Measurements from ENCODE around the gene ZSWIM5.
"Not testable (repeated sequence)": the region's sequence is repeated elsewhere in the genome, so short reads cannot be mapped to it uniquely, and the experiment has no call there.

The ZSWIM5 gene

DNA sequence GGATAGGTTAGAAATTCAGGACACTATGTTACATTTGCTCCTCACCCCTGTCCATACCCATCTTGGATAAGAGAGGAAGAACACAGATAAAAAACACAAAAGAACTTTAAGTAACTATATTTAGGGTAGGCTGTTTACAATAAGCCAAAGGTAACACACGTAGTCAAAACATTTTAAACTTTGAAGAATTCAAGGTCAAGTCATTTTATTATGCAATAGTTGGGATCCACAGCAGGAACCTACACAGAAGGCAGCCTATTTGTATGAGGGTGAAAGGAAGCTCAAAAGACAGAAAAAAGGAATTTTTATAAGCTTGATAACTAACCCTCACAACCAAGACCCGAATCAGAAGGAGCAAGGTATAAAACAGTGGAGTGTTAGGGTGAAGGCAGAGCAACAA is 89.6 kb downstream of the ZSWIM5 start:
- DNase-seq (ENCODE audit: low read depth) = no peak
- TF ChIP-seq, protein P1, sequence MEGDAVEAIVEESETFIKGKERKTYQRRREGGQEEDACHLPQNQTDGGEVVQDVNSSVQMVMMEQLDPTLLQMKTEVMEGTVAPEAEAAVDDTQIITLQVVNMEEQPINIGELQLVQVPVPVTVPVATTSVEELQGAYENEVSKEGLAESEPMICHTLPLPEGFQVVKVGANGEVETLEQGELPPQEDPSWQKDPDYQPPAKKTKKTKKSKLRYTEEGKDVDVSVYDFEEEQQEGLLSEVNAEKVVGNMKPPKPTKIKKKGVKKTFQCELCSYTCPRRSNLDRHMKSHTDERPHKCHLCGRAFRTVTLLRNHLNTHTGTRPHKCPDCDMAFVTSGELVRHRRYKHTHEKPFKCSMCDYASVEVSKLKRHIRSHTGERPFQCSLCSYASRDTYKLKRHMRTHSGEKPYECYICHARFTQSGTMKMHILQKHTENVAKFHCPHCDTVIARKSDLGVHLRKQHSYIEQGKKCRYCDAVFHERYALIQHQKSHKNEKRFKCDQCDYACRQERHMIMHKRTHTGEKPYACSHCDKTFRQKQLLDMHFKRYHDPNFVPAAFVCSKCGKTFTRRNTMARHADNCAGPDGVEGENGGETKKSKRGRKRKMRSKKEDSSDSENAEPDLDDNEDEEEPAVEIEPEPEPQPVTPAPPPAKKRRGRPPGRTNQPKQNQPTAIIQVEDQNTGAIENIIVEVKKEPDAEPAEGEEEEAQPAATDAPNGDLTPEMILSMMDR (IDR thresholded peaks at IDR 0.05; ENCODE audit: insufficient read depth, low read depth, low read length, missing control alignments) = no peak

DNA sequence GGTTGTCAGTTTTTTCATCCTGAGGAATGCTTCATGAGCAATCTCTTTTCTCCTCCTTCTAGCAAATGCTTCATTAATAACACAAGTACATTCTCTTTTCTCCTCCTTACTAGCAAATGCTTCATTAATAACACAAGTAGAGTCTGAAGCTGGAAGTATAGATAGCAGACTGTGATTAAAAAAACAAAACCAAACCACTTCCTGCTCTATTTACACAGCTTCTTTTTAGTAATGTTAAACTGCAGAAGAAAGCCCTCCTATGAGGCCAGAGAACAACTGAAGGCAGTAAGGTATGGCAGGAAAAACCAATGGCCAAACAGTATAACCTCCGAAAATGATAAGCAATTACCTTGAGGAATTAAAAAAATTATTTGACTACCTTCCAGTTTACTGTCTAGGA is 90.1 kb downstream of the ZSWIM5 start:
- H3K4me3 ChIP-seq (ENCODE audit: low read depth, low read length) = no peak overlapping the region
- TF ChIP-seq, protein P1 (IDR thresholded peaks at IDR 0.05; ENCODE audit: insufficient read depth, low read depth, low read length, missing control alignments) = no peak
- no peak for DNase-seq (ENCODE audit: low read depth)

More for the DNA sequence above, 89.6 kb downstream of the ZSWIM5 start:
- no peak overlapping the region for H3K4me3 ChIP-seq (ENCODE audit: low read depth, low read length)

DNA sequence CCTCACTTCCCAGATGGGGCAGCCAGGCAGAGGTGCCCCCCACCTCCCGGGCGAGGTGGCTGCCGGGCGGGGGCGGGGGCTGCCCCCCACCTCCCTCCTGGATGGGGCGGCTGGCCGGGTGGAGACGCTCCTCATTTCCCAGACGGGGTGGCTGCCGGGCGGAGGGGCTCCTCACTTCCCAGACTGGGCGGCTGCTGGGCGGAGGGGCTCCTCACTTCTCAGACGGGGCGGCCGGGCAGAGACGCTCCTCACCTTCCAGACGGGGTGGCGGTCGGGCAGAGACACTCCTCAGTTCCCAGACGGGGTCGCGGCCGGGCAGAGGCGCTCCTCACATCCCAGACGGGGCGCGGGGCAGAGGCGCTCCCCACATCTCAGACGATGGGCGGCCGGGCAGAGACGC is 91.2 kb downstream of the ZSWIM5 start:
- H3K4me3 ChIP-seq (ENCODE audit: low read depth, low read length); DNase-seq (ENCODE audit: low read depth): not testable (repeated sequence)

DNA sequence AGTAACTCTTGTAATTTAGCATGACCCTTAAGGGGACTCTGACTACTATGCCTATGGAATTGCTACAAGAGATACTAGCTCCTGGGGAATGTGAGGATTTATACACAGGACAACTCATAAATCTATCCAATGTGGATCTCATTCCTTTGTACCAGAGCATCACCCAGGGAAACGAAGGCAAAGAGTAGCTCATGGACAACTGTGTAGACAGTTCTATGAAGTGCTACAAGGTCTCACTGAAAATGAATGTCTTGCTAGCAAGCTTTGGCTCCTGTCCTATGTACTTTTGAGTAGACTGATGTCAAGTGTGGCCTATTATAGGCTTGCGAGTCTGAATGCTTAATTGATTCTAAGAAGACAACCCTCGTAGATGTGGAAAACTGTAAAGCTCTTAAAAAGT is 93.7 kb downstream of the ZSWIM5 start:
- TF ChIP-seq, protein P1 (IDR thresholded peaks at IDR 0.05; ENCODE audit: insufficient read depth, low read depth, low read length, missing control alignments) = no peak
- no peak for DNase-seq (ENCODE audit: low read depth)
- H3K4me3 ChIP-seq (ENCODE audit: low read depth, low read length) = no peak overlapping the region

DNA sequence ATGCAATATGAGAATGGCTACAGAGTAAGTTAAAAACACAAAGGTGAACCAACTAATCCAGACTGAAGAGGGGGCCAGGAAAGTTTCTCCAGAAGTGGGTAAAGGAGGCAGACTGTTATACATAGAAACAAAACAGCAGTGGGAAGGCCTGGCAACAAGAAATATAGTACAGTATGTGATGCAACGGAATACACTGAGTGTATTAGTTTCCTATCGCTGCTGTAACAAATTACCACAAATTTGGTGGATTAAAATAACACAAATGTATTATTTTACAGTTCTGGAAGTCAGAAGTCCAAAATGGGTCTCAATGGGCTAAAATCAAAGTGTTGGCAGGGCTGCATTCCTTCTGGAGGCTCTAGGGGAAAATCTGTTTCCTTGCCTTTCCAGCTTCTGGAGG is 95.2 kb downstream of the ZSWIM5 start:
- DNase-seq (ENCODE audit: low read depth) = no peak
- no peak overlapping the region for H3K4me3 ChIP-seq (ENCODE audit: low read depth, low read length)
- TF ChIP-seq, protein P1 (IDR thresholded peaks at IDR 0.05; ENCODE audit: insufficient read depth, low read depth, low read length, missing control alignments) = no peak

DNA sequence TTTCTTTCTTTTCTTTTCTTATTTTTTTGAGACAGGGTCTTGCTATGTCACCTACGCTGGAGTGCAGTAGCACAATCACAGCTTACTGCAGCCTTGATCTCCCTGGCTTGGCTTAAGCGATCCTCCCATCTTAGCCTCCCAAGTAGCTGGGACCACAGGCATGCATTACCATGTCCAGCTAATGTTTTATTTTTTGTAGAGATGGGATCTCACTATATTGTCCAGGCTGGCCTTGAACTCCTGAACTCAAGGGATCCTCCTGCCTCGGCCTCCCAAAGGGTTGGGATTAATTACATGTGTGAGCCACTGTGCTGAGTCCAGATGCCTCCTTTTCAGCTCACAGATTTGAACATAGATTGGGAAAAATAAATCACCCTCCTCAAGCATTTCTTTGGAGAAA is 98.6 kb downstream of the ZSWIM5 start:
- DNase-seq (ENCODE audit: low read depth) = no peak
- TF ChIP-seq, protein P1 (IDR thresholded peaks at IDR 0.05; ENCODE audit: insufficient read depth, low read depth, low read length, missing control alignments) = no peak
- no peak overlapping the region for H3K4me3 ChIP-seq (ENCODE audit: low read depth, low read length)

DNA sequence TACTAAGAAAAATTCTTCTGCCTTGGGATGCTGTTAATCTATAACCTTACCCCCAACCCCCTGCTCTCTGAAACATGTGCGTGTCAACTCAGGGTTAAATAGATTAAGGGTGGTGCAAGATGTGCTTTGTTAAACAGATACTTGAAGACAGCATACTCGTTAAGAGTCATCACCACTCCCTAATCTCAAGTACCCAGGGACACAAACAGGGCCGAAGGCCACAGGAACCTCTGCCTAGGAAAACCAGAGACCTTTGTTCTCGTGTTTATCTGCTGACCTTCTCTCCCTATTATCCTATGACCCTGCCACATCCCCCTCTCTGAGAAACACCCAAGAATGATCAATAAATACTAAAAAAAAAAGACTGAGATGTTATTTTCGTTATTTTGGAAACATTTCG is 99.5 kb downstream of the ZSWIM5 start:
- DNase-seq (ENCODE audit: low read depth) = not testable (repeated sequence)

DNA sequence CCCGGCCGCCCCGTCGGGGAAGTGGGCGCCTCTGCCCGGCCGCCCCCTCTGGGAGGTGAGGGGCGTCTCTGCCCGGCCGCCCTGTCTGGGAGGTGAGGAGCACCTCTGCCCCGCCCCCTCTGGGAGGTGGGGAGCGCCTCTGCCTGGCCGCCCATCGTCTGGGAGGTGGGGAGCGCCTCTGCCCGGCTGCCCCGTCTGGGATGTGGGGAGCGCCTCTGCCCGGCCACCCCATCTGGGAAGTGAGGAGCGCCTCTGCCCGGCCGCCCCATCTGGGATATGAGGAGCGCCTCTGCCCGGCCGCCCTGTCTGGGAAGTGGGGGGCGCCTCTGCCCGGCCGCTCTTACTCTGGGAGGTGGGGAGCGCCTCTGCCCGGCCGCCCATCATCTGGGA is 100.3 kb downstream of the ZSWIM5 start:
- H3K4me3 ChIP-seq (ENCODE audit: low read depth, low read length); DNase-seq (ENCODE audit: low read depth): not testable (repeated sequence)

More for the DNA sequence above, 99.5 kb downstream of the ZSWIM5 start:
- H3K4me3 ChIP-seq (ENCODE audit: low read depth, low read length) = not testable (repeated sequence)

DNA sequence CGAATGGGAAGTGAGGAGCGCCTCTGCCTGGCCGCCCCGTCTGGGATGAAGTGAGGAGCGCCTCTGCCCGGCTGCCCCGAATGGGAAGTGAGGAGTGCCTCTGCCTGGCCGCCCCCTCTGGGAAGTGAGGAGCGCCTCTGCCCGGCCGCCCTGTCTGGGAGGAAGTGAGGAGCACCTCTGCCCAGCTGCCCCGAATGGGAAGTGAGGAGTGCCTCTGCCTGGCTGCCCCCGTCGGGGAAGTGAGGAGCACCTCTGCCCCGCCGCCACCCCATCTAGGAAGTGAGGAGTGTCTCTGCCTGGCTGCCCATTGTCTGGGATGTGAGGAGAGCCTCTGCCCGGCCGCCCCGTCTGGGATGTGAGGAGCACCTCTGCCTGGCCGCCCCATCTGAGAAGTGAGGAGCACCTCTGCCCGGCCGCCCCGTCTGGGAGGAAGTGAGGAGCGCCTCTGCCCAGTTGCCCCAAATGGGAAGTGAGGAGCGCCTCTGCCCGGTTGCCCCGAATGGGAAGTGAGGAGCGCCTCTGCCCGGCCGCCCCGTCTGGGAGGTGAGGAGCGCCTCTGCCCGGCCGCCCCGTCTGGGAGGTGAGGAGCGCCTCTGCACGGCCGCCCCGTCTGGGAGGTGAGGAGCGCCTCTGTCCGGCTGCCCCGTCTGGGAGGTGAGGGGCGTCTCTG is 100.8 kb downstream of the ZSWIM5 start:
- not testable (repeated sequence) for H3K4me3 ChIP-seq (ENCODE audit: low read depth, low read length); DNase-seq (ENCODE audit: low read depth)
